ENCODE measurements around the gene C1orf35. TPM values are rescaled to one million over a fixed set of nuclear protein-coding genes. Genes with fewer than 3 reads are reported as not detected.

Gene C1orf35
- total RNA-seq = 1 to 10 TPM; 4.5 to 4.9 TPM

DNA sequence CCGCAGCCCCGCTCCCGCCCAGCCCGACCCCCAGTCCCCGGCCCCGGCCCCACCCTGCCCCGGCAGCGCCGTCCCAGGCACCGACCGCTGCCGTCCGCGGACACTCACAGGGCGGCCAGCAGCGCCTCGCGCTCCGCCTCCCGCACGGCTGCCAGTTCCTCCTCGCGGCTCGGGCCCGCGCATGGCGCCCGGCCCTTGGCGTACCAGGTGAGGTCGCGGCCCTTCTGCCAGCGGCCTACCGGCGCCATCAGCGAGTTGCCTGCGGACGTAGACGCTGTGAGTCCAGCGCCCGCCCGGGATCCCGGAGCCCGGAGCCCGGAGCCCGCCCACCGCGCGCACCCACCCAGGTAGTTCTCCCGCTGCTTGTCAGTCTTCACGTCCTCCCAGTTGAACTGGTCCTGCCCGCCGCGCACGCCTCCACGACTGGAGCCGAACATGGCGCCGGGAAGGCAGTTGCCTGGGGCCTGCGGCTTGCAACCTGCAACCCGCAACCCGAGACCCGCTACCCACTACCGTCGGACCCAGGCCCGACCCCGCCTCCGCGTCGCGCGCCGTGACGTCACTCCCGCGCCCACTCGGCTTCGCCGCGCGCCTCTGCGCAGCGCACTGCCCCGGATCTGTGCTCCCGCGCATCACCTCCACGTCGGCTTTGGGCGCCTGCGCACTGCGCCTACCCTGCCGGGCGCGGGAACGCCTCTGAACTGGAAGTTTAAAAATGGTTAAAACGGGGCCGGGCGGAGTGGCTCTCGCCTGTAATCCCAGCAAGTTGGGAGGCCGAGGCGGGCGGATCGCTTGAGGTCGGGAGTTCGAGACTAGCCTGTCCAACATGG lies at the start of gene C1orf35:
TSS of gene C1orf35 (minus strand) at position 535 of the 830 bp plus-strand sequence. CDS start at position 437, 98 bp downstream.
- no peaks in the 10 kb centered on the region for H3K27me3 ChIP-seq
- peaks cover 43% of the 10 kb centered on the region for H3K36me3 ChIP-seq
- peak within 1 kb of the TSS; percentile 89 to 91 for H3K27ac ChIP-seq
- H3K4me1 ChIP-seq = peaks cover 0 to 41% of the 10 kb centered on the region in 2 donors
- no peaks in the 10 kb centered on the region for H3K9me3 ChIP-seq
- H3K4me3 ChIP-seq = peak within 1 kb of the TSS; percentile 61 to 93
- DNase-seq (ENCODE audit: low spot score) = peak; percentile 94
- TF ChIP-seq CTCF (IDR thresholded peaks at IDR 0.05) = no peak

- H3K27ac ChIP-seq = no peak overlapping the region
- DNase-seq (ENCODE audit: low spot score) = no peak
- H3K36me3 ChIP-seq = peaks cover 4% of the 10 kb centered on the region
- no peaks in the 10 kb centered on the region for H3K27me3 ChIP-seq
- H3K9me3 ChIP-seq = no peaks in the 10 kb centered on the region
- no peak overlapping the region for H3K4me3 ChIP-seq
- peaks cover 7 to 38% of the 10 kb centered on the region in 2 donors for H3K4me1 ChIP-seq
- no peak for TF ChIP-seq CTCF (IDR thresholded peaks at IDR 0.05)
Measured at GRCh38 chr1:228152918-228153258, 49.8 kb upstream of the C1orf35 start.

- DNase-seq (ENCODE audit: low spot score) = no peak
- Histone ChIP-seq H3K27ac (no peak overlapping the region), H3K4me3 (no peak overlapping the region), H3K36me3 (peaks cover 10% of the 10 kb centered on the region), H3K27me3 (no peaks in the 10 kb centered on the region), H3K4me1 (peaks cover 7 to 44% of the 10 kb centered on the region in 2 donors), H3K9me3 (no peaks in the 10 kb centered on the region)
- no peak for TF ChIP-seq CTCF (IDR thresholded peaks at IDR 0.05)
Measured at GRCh38 chr1:228152097-228152917, 49.2 kb upstream of the C1orf35 start.

DNA sequence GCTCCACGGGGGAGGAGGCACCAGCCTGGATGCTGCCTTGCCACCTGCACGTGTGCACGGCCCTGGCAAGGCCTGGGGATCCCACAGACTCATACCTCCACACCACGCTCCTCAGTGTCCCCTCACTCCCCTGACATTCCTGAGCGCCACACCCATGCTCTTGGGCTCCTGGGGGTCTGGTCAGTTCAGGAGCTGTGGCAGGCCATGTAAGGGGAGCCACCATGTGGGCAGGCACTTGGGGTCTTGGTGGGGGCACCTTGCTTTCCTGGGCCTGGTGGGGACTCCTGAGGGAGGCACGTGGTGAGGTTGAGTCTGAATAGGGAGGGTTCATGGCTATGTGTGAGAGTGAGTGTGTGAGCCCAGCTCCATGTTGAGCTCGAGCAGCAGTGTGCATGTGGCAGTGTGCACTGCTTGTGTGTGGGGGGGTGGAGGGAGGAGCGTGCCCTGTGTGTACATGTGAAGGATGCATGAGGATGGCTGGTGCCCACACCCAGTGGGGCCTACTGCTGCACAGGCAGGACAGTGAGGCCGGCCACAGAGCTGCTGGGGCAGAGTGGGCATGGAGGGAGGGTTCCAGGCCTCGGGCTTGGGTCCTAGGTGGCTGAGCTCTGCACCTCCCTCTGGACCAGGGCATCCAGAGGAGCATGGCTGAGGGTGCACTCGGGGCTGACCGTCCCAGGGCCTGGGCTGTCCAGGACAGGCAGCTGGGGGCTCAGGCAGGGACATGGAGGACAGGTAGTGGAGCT lies 48.2 kb upstream of the C1orf35 start:
- H3K4me3 ChIP-seq = no peak overlapping the region
- no peaks in the 10 kb centered on the region for H3K27me3 ChIP-seq
- peaks cover 19% of the 10 kb centered on the region for H3K36me3 ChIP-seq
- H3K27ac ChIP-seq = peak overlapping the region; percentile 82 to 83
- peaks cover 7 to 49% of the 10 kb centered on the region in 2 donors for H3K4me1 ChIP-seq
- H3K9me3 ChIP-seq = no peaks in the 10 kb centered on the region
- TF ChIP-seq CTCF (IDR thresholded peaks at IDR 0.05) = no peak
- DNase-seq (ENCODE audit: low spot score) = no peak

GRCh38 chr1:228150461-228151179 lies 47.5 kb upstream of the C1orf35 start:
- Histone ChIP-seq H3K9me3 (no peaks in the 10 kb centered on the region), H3K36me3 (peaks cover 24% of the 10 kb centered on the region), H3K4me1 (peaks cover 7 to 49% of the 10 kb centered on the region in 2 donors), H3K27ac (peak overlapping the region; percentile 82 to 83), H3K27me3 (no peaks in the 10 kb centered on the region), H3K4me3 (peak overlapping the region; percentile 13 to 27)
- TF ChIP-seq CTCF (IDR thresholded peaks at IDR 0.05) = no peak
- peak; percentile 77 for DNase-seq (ENCODE audit: low spot score)
